ENCODE data around the gene ISLR2. TPM values are rescaled to one million over a fixed set of nuclear protein-coding genes. Genes with fewer than 3 reads are reported as not detected.

ISLR2 gene
- total and polyA plus RNA-seq, 2 experiments from 2014 or later: 0.20 TPM; not detected in 1

GRCh38 chr15:74180881-74181602 lies 50.7 kb downstream of the ISLR2 start:
- peak overlapping the region; percentile 96 for H3K27ac ChIP-seq

GRCh38 chr15:74182131-74182530 lies 51.7 kb downstream of the ISLR2 start:
- H3K27me3 ChIP-seq (replicated peaks; ENCODE audit: insufficient read depth): no peaks in the 10 kb centered on the region
- H2AFZ ChIP-seq: no peak overlapping the region
- in situ Hi-C loops (cut with MboI): no loop called here
- TF ChIP-seq EZH2phosphoT487 (IDR thresholded peaks at IDR 0.05; ENCODE audit: insufficient read depth, low read depth) (no peak), EZH2 (IDR thresholded peaks at IDR 0.05; ENCODE audit: insufficient read depth, poor library complexity, severe bottlenecking) (no peak)
- no peak overlapping the region for H3K4me3 ChIP-seq
- WGBS, 2 experiments (ENCODE audit: low coverage in 1 of 2, low lambda C conversion rate in 2 of 2, missing lambda C conversion rate in 2 of 2): 92 to 94% methylated on average over 7 to 8 of the region's 8 CpGs
- H3K9ac ChIP-seq: no peak overlapping the region
- H3K4me2 ChIP-seq (ENCODE audit: unreplicated experiment): no peak overlapping the region
- H3F3A ChIP-seq (ENCODE audit: insufficient read depth): peaks cover 25% of the 10 kb centered on the region
- H3K36me3 ChIP-seq (ENCODE audit: low read depth): no peaks in the 10 kb centered on the region
- H3K9me2 ChIP-seq (ENCODE audit: insufficient read depth): no peaks in the 10 kb centered on the region
- H4K20me1 ChIP-seq (ENCODE audit: insufficient read depth): no peaks in the 10 kb centered on the region
- no peaks in the 10 kb centered on the region for H3K9me3 ChIP-seq (ENCODE audit: low read depth)
- DNase-seq: no peak
- no peaks in the 10 kb centered on the region for H3K79me2 ChIP-seq (ENCODE audit: insufficient read depth)
- no peak overlapping the region for H3K27ac ChIP-seq
- H3K4me1 ChIP-seq (ENCODE audit: insufficient read depth): peaks cover 46% of the 10 kb centered on the region

More at GRCh38 chr15:74180881-74181602, 50.7 kb downstream of the ISLR2 start:
- Histone ChIP-seq H3K9me3 (ENCODE audit: low read depth) (no peaks in the 10 kb centered on the region), H2AFZ (no peak overlapping the region), H3K9me2 (ENCODE audit: insufficient read depth) (no peaks in the 10 kb centered on the region), H3K4me2 (ENCODE audit: unreplicated experiment) (no peak overlapping the region), H3K27me3 (replicated peaks; ENCODE audit: insufficient read depth) (no peaks in the 10 kb centered on the region), H3K4me3 (no peak overlapping the region), H3K79me2 (ENCODE audit: insufficient read depth) (no peaks in the 10 kb centered on the region), H3K4me1 (ENCODE audit: insufficient read depth) (peaks cover 55% of the 10 kb centered on the region), H3K36me3 (ENCODE audit: low read depth) (no peaks in the 10 kb centered on the region), H4K20me1 (ENCODE audit: insufficient read depth) (no peaks in the 10 kb centered on the region), H3F3A (ENCODE audit: insufficient read depth) (peaks cover 31% of the 10 kb centered on the region), H3K9ac (peak overlapping the region; percentile 78)
- peak; percentile 31 for DNase-seq
- WGBS, 2 experiments (ENCODE audit: low coverage in 1 of 2, low lambda C conversion rate in 2 of 2, missing lambda C conversion rate in 2 of 2): 67 to 68% methylated on average over 18 to 21 of the region's 21 CpGs
- TF ChIP-seq EZH2phosphoT487 (IDR thresholded peaks at IDR 0.05; ENCODE audit: insufficient read depth, low read depth): no peak
- no peak for TF ChIP-seq EZH2 (IDR thresholded peaks at IDR 0.05; ENCODE audit: insufficient read depth, poor library complexity, severe bottlenecking)
- in situ Hi-C loops (cut with MboI): no loop called here

GRCh38 chr15:74184582-74185091 lies 54.3 kb downstream of the ISLR2 start:
- Histone ChIP-seq H3K9me3 (ENCODE audit: low read depth) (no peaks in the 10 kb centered on the region), H3K4me3 (no peak overlapping the region), H3K9ac (no peak overlapping the region), H3K4me2 (ENCODE audit: unreplicated experiment) (no peak overlapping the region), H3K79me2 (ENCODE audit: insufficient read depth) (no peaks in the 10 kb centered on the region), H3K4me1 (ENCODE audit: insufficient read depth) (peaks cover 24% of the 10 kb centered on the region), H3F3A (ENCODE audit: insufficient read depth) (peaks cover 5% of the 10 kb centered on the region; the same call in 1 of the 2 replicates), H2AFZ (no peak overlapping the region), H3K27me3 (replicated peaks; ENCODE audit: insufficient read depth) (no peaks in the 10 kb centered on the region), H4K20me1 (ENCODE audit: insufficient read depth) (no peaks in the 10 kb centered on the region), H3K36me3 (ENCODE audit: low read depth) (no peaks in the 10 kb centered on the region), H3K9me2 (ENCODE audit: insufficient read depth) (no peaks in the 10 kb centered on the region), H3K27ac (no peak overlapping the region)
- 82 to 83% methylated on average over 8 to 12 of the region's 12 CpGs for WGBS, 2 experiments (ENCODE audit: low coverage in 1 of 2, low lambda C conversion rate in 2 of 2, missing lambda C conversion rate in 2 of 2)
- TF ChIP-seq EZH2phosphoT487 (IDR thresholded peaks at IDR 0.05; ENCODE audit: insufficient read depth, low read depth) (no peak), EZH2 (IDR thresholded peaks at IDR 0.05; ENCODE audit: insufficient read depth, poor library complexity, severe bottlenecking) (no peak)
- in situ Hi-C loops (cut with MboI): no loop called here
- DNase-seq: no peak

GRCh38 chr15:74185710-74186348 lies 55.4 kb downstream of the ISLR2 start:
- Histone ChIP-seq H3K9ac (no peak overlapping the region), H3K27me3 (replicated peaks; ENCODE audit: insufficient read depth) (no peaks in the 10 kb centered on the region), H3K4me1 (ENCODE audit: insufficient read depth) (peaks cover 12% of the 10 kb centered on the region), H3K4me3 (no peak overlapping the region), H3K9me2 (ENCODE audit: insufficient read depth) (no peaks in the 10 kb centered on the region), H4K20me1 (ENCODE audit: insufficient read depth) (no peaks in the 10 kb centered on the region), H3K9me3 (ENCODE audit: low read depth) (no peaks in the 10 kb centered on the region), H3K79me2 (ENCODE audit: insufficient read depth) (no peaks in the 10 kb centered on the region), H3K4me2 (ENCODE audit: unreplicated experiment) (no peak overlapping the region), H3K27ac (no peak overlapping the region; the same call in 1 of the 2 replicates), H2AFZ (no peak overlapping the region), H3F3A (ENCODE audit: insufficient read depth) (peaks cover 5% of the 10 kb centered on the region; the same call in 1 of the 2 replicates), H3K36me3 (ENCODE audit: low read depth) (no peaks in the 10 kb centered on the region)
- WGBS, 2 experiments (ENCODE audit: low coverage in 1 of 2, low lambda C conversion rate in 2 of 2, missing lambda C conversion rate in 2 of 2): 75 to 78% methylated on average over 8 of the region's 8 CpGs
- TF ChIP-seq EZH2 (IDR thresholded peaks at IDR 0.05; ENCODE audit: insufficient read depth, poor library complexity, severe bottlenecking): no peak
- TF ChIP-seq EZH2phosphoT487 (IDR thresholded peaks at IDR 0.05; ENCODE audit: insufficient read depth, low read depth): no peak
- DNase-seq: peak; percentile 64
- in situ Hi-C loops (cut with MboI): no loop called here

Small RNA genes within 50 kb of the gene (small RNA-seq; reads per million reads assigned to genes)
- not detected for gene RF00017 (ENCODE audit: low read depth, low replicate concordance)

Other genes starting within 250 kb of the ISLR2 start
- 534 and 540 TPM in 2 replicates for gene LOXL1, start 204.1 kb upstream of the ISLR2 start, total RNA-seq (2014; rRNA removed; shearing (Covaris generic))
- 396 and 401 TPM in 2 replicates for gene LOXL1, start 204.1 kb upstream of the ISLR2 start, polyA plus RNA-seq (2016; fragmentation: Nextera tagmentation; extraction: Ambion mirVana)
- 27.8 and 43.9 TPM in 2 replicates for gene STOML1, start 138.3 kb upstream of the ISLR2 start, total RNA-seq (2014; rRNA removed; shearing (Covaris generic))
- 26.9 and 27.2 TPM in 2 replicates for gene STOML1, start 138.3 kb upstream of the ISLR2 start, polyA plus RNA-seq (2016; fragmentation: Nextera tagmentation; extraction: Ambion mirVana)
- gene PML, start 135.9 kb upstream of the ISLR2 start, total RNA-seq (2014; rRNA removed; shearing (Covaris generic)): 55.3 and 74.7 TPM in 2 replicates
- gene PML, start 135.9 kb upstream of the ISLR2 start, polyA plus RNA-seq (2016; fragmentation: Nextera tagmentation; extraction: Ambion mirVana): 52.9 and 58.0 TPM in 2 replicates
- gene GOLGA6A, start 48.0 kb upstream of the ISLR2 start, total RNA-seq (2014; rRNA removed; shearing (Covaris generic)): not detected in 2 replicates
- gene GOLGA6A, start 48.0 kb upstream of the ISLR2 start, polyA plus RNA-seq (2016; fragmentation: Nextera tagmentation; extraction: Ambion mirVana): not detected in 2 replicates
- 110 and 127 TPM in 2 replicates for gene ISLR, start 43.1 kb downstream of the ISLR2 start, total RNA-seq (2014; rRNA removed; shearing (Covaris generic))
- 124 and 125 TPM in 2 replicates for gene ISLR, start 43.1 kb downstream of the ISLR2 start, polyA plus RNA-seq (2016; fragmentation: Nextera tagmentation; extraction: Ambion mirVana)
- gene STRA6, start 72.2 kb downstream of the ISLR2 start, total RNA-seq (2014; rRNA removed; shearing (Covaris generic)): not detected in 2 replicates
- 0.22 TPM in 1 of 2 replicates, not detected in the other for gene STRA6, start 72.2 kb downstream of the ISLR2 start, polyA plus RNA-seq (2016; fragmentation: Nextera tagmentation; extraction: Ambion mirVana)
- gene CCDC33, start 105.7 kb downstream of the ISLR2 start, total RNA-seq (2014; rRNA removed; shearing (Covaris generic)): not detected in 2 replicates
- not detected in 2 replicates for gene CCDC33, start 105.7 kb downstream of the ISLR2 start, polyA plus RNA-seq (2016; fragmentation: Nextera tagmentation; extraction: Ambion mirVana)
- gene CYP11A1, start 237.1 kb downstream of the ISLR2 start, total RNA-seq (2014; rRNA removed; shearing (Covaris generic)): 0.25 and 0.32 TPM in 2 replicates
- 1.2 and 1.9 TPM in 2 replicates for gene CYP11A1, start 237.1 kb downstream of the ISLR2 start, polyA plus RNA-seq (2016; fragmentation: Nextera tagmentation; extraction: Ambion mirVana)

Data from GM23248 (cell line).